Omental fat pad (tissue), 4 donors: Measurements from ENCODE around the gene CLIP1. TPM values are rescaled to one million over a fixed set of nuclear protein-coding genes. Genes with fewer than 3 reads are reported as not detected.

Experiments
- ATAC-seq: fragments of 150-250 bp; one replicate; pipeline ENCODE4 v1.9.1; 2016; ENCODE audit warnings: mild to moderate bottlenecking, moderate library complexity; ENCODE audit not compliant: low FRiP score
- DNase-seq: peaks from one replicate; pipeline ENCODE4 v3.0.0-alpha.2; 2019; ENCODE audit warnings: low spot score
- total RNA-seq, 4 donors: library from RNA; depleted of rRNA; stranded (reverse); fragments of >200 nt; gene quantifications; one replicate each; pipeline ENCODE4 v1.1.0, GENCODE V29; 2016
- TF ChIP-seq, protein P1 (sequence below), 3 donors: fragments of 450-650 bp; IDR thresholded peaks; one replicate each; pipeline ENCODE4 v1.5.1; 2016 to 2017; ENCODE audit warnings: antibody characterized with exemption in 3 of 3, mild to moderate bottlenecking in 3 of 3, moderate library complexity in 2 of 3

The CLIP1 gene
- total RNA-seq, 4 donors from 2014 or later, result 72.8 to 189 (median 91.7) TPM

DNA sequence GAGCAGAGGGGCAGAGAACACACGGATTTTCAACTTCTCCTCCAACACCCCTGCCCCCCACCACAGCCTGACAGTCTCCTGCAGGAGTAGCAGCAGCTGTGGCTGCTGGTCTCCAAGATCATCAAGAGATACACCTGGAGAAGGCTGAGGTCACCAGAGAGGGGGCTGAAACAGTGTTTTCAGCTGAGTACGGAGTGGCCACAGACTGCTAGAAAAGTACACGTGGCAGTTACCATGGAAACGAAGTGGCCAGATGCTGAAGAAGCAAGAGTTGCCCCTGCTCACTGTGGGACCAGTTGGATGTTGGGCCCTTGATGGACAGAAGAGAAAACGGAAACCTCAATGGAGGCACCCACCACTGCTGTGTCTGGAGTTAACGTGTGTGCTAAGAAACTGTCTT is 191.7 kb downstream of the CLIP1 start:
- TF ChIP-seq, protein P1, sequence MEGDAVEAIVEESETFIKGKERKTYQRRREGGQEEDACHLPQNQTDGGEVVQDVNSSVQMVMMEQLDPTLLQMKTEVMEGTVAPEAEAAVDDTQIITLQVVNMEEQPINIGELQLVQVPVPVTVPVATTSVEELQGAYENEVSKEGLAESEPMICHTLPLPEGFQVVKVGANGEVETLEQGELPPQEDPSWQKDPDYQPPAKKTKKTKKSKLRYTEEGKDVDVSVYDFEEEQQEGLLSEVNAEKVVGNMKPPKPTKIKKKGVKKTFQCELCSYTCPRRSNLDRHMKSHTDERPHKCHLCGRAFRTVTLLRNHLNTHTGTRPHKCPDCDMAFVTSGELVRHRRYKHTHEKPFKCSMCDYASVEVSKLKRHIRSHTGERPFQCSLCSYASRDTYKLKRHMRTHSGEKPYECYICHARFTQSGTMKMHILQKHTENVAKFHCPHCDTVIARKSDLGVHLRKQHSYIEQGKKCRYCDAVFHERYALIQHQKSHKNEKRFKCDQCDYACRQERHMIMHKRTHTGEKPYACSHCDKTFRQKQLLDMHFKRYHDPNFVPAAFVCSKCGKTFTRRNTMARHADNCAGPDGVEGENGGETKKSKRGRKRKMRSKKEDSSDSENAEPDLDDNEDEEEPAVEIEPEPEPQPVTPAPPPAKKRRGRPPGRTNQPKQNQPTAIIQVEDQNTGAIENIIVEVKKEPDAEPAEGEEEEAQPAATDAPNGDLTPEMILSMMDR (IDR thresholded peaks at IDR 0.05), result no peak
- no peak for ATAC-seq
- no peak for DNase-seq

DNA sequence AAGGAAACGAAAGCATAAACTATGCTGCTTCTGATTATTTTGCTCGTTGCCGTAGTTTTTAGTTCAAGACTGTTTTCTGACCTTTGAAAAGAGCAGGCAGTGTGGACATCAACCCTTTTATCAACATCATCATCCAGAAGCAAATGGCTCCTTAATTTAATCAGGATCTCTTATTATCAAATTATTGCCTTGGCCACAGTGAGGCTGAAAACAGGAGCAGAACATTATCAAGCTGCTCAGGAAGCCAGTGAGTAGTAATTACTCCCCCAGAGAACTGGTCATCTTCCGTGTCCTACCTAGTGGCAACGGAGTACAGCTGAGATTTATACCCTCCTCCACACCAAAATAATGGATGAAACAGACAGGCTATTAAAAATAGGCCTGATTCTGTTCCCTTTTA is 194.4 kb downstream of the CLIP1 start:
- TF ChIP-seq, protein P1 (IDR thresholded peaks at IDR 0.05), result no peak
- no peak for ATAC-seq
- DNase-seq, result no peak

DNA sequence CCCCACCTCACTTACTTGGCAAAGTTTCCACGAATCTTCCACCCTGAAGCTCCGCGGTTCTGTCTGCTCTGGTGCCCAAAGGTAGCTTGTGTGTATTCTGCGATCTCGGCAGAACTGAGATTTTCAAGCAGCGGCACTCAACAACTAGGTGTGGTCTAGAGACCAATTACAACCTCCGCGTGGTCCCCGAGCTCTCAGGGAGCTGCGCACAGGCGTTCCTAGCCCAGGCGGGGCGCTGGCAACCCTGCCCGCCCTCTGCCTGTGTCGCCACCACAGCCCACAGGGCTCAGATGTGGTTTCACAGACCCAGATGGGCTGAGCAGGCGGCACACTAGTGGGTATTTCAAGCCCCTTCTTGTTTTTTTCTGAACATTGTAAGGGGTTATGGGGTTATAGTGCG is 195.1 kb downstream of the CLIP1 start:
- ATAC-seq (no peak), DNase-seq (no peak)
- TF ChIP-seq, protein P1 (IDR thresholded peaks at IDR 0.05), result no peak

DNA sequence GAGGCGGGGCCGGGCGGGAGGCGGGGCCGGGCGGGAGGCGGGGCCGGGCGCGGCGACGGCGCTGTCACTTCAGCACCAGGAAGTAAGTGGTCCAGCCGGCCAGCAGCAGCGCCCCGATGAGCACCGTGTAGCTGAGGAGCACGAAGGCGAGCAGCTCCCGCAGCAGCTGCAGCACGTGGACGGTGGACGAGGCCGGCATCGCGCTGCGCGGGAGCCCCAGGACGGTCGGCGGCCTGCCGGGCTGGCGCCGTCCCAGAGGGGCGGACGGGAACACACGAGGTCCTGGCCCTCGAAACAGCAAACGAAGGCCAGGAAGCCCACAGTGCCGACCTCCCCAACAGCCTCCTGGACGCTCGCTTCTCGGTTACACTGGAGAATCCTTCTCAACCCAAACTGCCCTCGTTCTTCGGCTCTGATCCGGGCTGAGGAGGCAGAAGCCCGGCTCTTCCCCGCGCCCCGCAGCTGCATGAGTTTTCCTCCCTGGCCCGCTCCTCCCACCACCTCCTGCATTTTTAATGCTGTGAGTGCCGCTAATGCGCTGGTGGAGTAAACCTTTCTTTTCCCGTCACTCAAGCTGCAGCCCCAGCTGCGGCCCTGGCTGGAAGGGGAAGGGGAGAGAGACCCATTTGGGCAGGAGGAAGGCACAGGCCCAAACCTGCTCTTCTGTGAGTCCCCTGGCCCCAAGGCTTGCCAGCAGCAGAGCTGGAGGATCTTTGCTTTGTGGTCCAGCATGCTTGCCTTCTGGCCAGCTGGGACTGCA is 195.9 kb downstream of the CLIP1 start:
- no peak for DNase-seq
- ATAC-seq, result no peak

DNA sequence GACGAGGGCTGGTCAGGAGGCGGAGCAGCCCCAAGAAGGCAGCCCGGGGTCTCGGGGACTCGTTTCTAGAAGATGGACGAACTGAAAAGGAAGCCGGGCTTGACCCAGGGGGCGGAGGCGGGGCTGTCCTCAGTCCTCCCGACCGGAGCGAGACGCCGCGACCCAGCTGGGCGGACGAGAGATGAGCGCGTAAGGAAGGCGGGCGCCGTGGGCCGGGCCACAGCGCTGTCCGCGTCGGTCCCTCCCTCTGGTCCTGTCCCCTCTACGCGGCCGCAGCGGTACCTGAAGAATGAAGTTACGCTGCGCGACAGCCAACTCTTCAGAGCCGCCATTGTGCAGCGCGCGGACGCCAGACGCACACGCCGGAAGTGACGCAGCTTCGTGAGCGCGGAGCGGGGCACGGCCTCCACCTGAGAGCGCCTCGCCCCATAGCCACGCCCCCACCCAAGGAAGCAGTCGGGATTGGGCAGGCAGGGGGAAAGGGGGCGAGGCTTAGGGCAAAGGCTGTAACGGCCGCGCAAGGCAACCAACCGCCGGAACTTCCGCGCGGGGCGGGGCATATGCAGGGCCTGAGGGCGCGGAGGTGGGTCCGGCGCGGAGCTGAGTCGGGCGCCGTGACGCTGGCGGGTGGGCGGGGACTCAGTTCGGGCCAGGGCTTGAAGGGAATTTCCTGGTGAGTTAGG is 196.6 kb downstream of the CLIP1 start, which contains the start of gene DIABLO:
TSS of gene DIABLO (minus strand) at position 370 of the 683 bp plus-strand sequence. CDS start at position 332, 38 bp downstream.
- DNase-seq (peak; percentile 98), ATAC-seq (peak; percentile 99)
- TF ChIP-seq, protein P1 (IDR thresholded peaks at IDR 0.05), result no peak

More for the DNA sequence above, 195.9 kb downstream of the CLIP1 start:
- TF ChIP-seq, protein P1 (IDR thresholded peaks at IDR 0.05), result no peak

Other genes starting within 250 kb of the CLIP1 start
- gene IL31, start 248.4 kb downstream of the CLIP1 start, total RNA-seq, result not detected
- 1 to 10 TPM in 2 of 4 donors, under 1 TPM in 1, not detected in 1; 0.84 to 1.6 (median 1.1) TPM for gene LRRC43, start 239.5 kb downstream of the CLIP1 start, total RNA-seq
- under 1 TPM in 2 of 4 donors, not detected in 2; 0.24 to 0.37 TPM for gene B3GNT4, start 219.0 kb downstream of the CLIP1 start, total RNA-seq
- gene DIABLO, start 196.6 kb downstream of the CLIP1 start, total RNA-seq, result 10 to 100 TPM; 40.7 to 54.3 (median 48.7) TPM
- 10 to 100 TPM in 3 of 4 donors, 1 to 10 TPM in 1; 8.7 to 17.7 (median 11.0) TPM for gene VPS33A, start 156.2 kb downstream of the CLIP1 start, total RNA-seq
- 10 to 100 TPM; 15.4 to 38.5 (median 22.9) TPM for gene ZCCHC8, start 78.3 kb upstream of the CLIP1 start, total RNA-seq
- gene RSRC2, start 104.3 kb upstream of the CLIP1 start, total RNA-seq, result 100 to 1,000 TPM in 2 of 4 donors, 10 to 100 TPM in 2; 59.4 to 126 (median 100.0) TPM
- gene KNTC1, start 104.6 kb upstream of the CLIP1 start, total RNA-seq, result 10 to 100 TPM in 3 of 4 donors, 1 to 10 TPM in 1; 7.4 to 24.4 (median 11.9) TPM